DOHH2 (cell line): ENCODE measurements around the gene PAMR1.

Experiments used
- H3F3A ChIP-seq: fragments of 200-600 bp; sonication (generic), shearing (Covaris generic); 2 replicates; pipeline ENCODE4 v1.6.0; 2016; ENCODE audit warnings: antibody characterized with exemption, mild to moderate bottlenecking; ENCODE audit not compliant: control insufficient read depth, insufficient read depth
- H3K27ac ChIP-seq: fragments of 200-600 bp; sonication (generic); 2 replicates; pipeline ENCODE4 v1.5.1; 2014; ENCODE audit warnings: low read depth, mild to moderate bottlenecking, low read length, moderate library complexity
- H3K27me3 ChIP-seq: fragments of 200-600 bp; sonication (generic); 2 replicates; pipeline ENCODE4 v1.6.1; 2014; ENCODE audit warnings: mild to moderate bottlenecking, low read length, mixed read lengths; ENCODE audit not compliant: control insufficient read depth
- H3K36me3 ChIP-seq: fragments of 200-600 bp; sonication (generic); 2 replicates; pipeline ENCODE4 v1.6.1; 2014; ENCODE audit warnings: mild to moderate bottlenecking, low read length, moderate library complexity, mixed read lengths; ENCODE audit not compliant: control insufficient read depth
- H3K4me1 ChIP-seq: fragments of 200-600 bp; sonication (generic); 2 replicates; pipeline ENCODE4 v1.6.1; 2014; ENCODE audit warnings: mild to moderate bottlenecking, low read length, mixed read lengths; ENCODE audit not compliant: control insufficient read depth
- H3K4me2 ChIP-seq: fragments of 200-600 bp; sonication (generic); 2 replicates; pipeline ENCODE4 v1.6.0; 2014; ENCODE audit warnings: mild to moderate bottlenecking, low read length, moderate library complexity
- H3K4me3 ChIP-seq: fragments of 200-600 bp; sonication (generic); 2 replicates; pipeline ENCODE4 v1.5.1; 2014; ENCODE audit warnings: mild to moderate bottlenecking, low read length, mixed read lengths
- H3K79me2 ChIP-seq: fragments of 200-600 bp; sonication (generic); 2 replicates; pipeline ENCODE4 v1.6.1; 2014; ENCODE audit warnings: mild to moderate bottlenecking, low read length, mixed read lengths; ENCODE audit not compliant: control insufficient read depth
- H3K9me2 ChIP-seq: fragments of 200-600 bp; sonication (generic); replicated peaks from 2 replicates; pipeline ENCODE4 v1.6.1; 2014; ENCODE audit warnings: mild to moderate bottlenecking, low read length, mixed read lengths; ENCODE audit not compliant: control insufficient read depth
- H3K9me3 ChIP-seq: fragments of 200-600 bp; sonication (generic); 2 replicates; pipeline ENCODE4 v1.6.1; 2014; ENCODE audit warnings: antibody characterized with exemption, low read length, mixed read lengths; ENCODE audit not compliant: control insufficient read depth, insufficient read depth
- H4K20me1 ChIP-seq: fragments of 200-600 bp; sonication (generic); 2 replicates; pipeline ENCODE4 v1.6.0; 2014; ENCODE audit warnings: low read depth, mild to moderate bottlenecking, antibody characterized with exemption, low read length, moderate library complexity; ENCODE audit not compliant: control insufficient read depth, insufficient read depth
- CTCF ChIP-seq: fragments of 200-600 bp; sonication (generic); IDR thresholded peaks from one replicate; pipeline ENCODE4 v1.5.1; 2014; ENCODE audit warnings: antibody characterized with exemption, mild to moderate bottlenecking, low read depth, low read length; ENCODE audit not compliant: poor library complexity, severe bottlenecking
- EZH2phosphoT487 ChIP-seq: fragments of 200-600 bp; sonication (generic); IDR thresholded peaks from 2 replicates; pipeline ENCODE4 v1.6.1; 2017; ENCODE audit warnings: borderline replicate concordance, mild to moderate bottlenecking, antibody characterized with exemption, low read length, moderate library complexity, mixed read lengths

Gene PAMR1

GRCh38 chr11:35517481-35517880 is 7.9 kb downstream of the PAMR1 start:
- Histone ChIP-seq H3K79me2 (no peaks in the 10 kb centered on the region), H3K9me3 (no peaks in the 10 kb centered on the region)

GRCh38 chr11:35516403-35516802 is 9.0 kb downstream of the PAMR1 start:
- Histone ChIP-seq H3K4me1 (no peaks in the 10 kb centered on the region), H3K79me2 (no peaks in the 10 kb centered on the region), H3K9me2 (no peaks in the 10 kb centered on the region), H3K27ac (no peak overlapping the region), H3K27me3 (no peaks in the 10 kb centered on the region), H3K4me3 (no peak overlapping the region), H3F3A (no peaks in the 10 kb centered on the region), H3K9me3 (no peaks in the 10 kb centered on the region), H3K36me3 (no peaks in the 10 kb centered on the region), H3K4me2 (no peak overlapping the region), H4K20me1 (no peaks in the 10 kb centered on the region)
- TF ChIP-seq EZH2phosphoT487, result no peak
- no peak for TF ChIP-seq CTCF

More at GRCh38 chr11:35517481-35517880, 7.9 kb downstream of the PAMR1 start:
- Histone ChIP-seq H3K27ac (no peak overlapping the region), H3K36me3 (no peaks in the 10 kb centered on the region), H3K27me3 (no peaks in the 10 kb centered on the region), H4K20me1 (no peaks in the 10 kb centered on the region), H3K4me3 (no peak overlapping the region), H3K4me2 (no peak overlapping the region), H3F3A (no peaks in the 10 kb centered on the region), H3K9me2 (no peaks in the 10 kb centered on the region), H3K4me1 (no peaks in the 10 kb centered on the region)
- TF ChIP-seq EZH2phosphoT487, result no peak
- TF ChIP-seq CTCF, result no peak

- H3K9me2 ChIP-seq, result no peaks in the 10 kb centered on the region
- no peaks in the 10 kb centered on the region for H3K36me3 ChIP-seq
- H3F3A ChIP-seq, result no peaks in the 10 kb centered on the region
- no peak overlapping the region for H3K27ac ChIP-seq
- H3K9me3 ChIP-seq, result no peaks in the 10 kb centered on the region
- no peak overlapping the region for H3K4me3 ChIP-seq
- no peaks in the 10 kb centered on the region for H4K20me1 ChIP-seq
- H3K79me2 ChIP-seq, result no peaks in the 10 kb centered on the region
- H3K27me3 ChIP-seq, result no peaks in the 10 kb centered on the region
- H3K4me1 ChIP-seq, result no peaks in the 10 kb centered on the region
- no peak overlapping the region for H3K4me2 ChIP-seq
- TF ChIP-seq CTCF, result no peak
- no peak for TF ChIP-seq EZH2phosphoT487
Measured at GRCh38 chr11:35515224-35515623, 10.2 kb downstream of the PAMR1 start.

- Histone ChIP-seq H3K9me2 (no peaks in the 10 kb centered on the region), H4K20me1 (no peaks in the 10 kb centered on the region), H3K36me3 (no peaks in the 10 kb centered on the region), H3K4me1 (no peaks in the 10 kb centered on the region), H3K9me3 (no peaks in the 10 kb centered on the region), H3K4me2 (no peak overlapping the region), H3K27me3 (no peaks in the 10 kb centered on the region), H3K4me3 (no peak overlapping the region), H3K27ac (no peak overlapping the region), H3F3A (no peaks in the 10 kb centered on the region), H3K79me2 (no peaks in the 10 kb centered on the region)
- TF ChIP-seq EZH2phosphoT487, result no peak
- no peak for TF ChIP-seq CTCF
Measured at GRCh38 chr11:35514481-35514880, 10.9 kb downstream of the PAMR1 start.
